Calu3 (cell line): ENCODE data around the gene ARF3. TPM values are rescaled to one million over a fixed set of nuclear protein-coding genes. Genes with fewer than 3 reads are reported as not detected.

Experiments
- BruUV-seq: library from RNA; stranded (reverse); fragments of 400-500 nt; replicated peaks from 2 replicates; lab custom pipeline; 2021; lab: Mats Ljungman, UMichigan
- CTCF ChIA-PET: fragments of 300-600 bp; sonication (Branson Sonifier 250); formaldehyde crosslinking; loops from one replicate; lab custom pipeline; 2022; ENCODE audit warnings: antibody characterized with exemption; lab: Charles Lee
- DNase-seq: peaks from one replicate; pipeline ENCODE4 v3.0.0; 2022
- H3K27ac Mint-ChIP-seq: one replicate; pipeline ENCODE4 v1.8.0; 2022; ENCODE audit warnings: mixed read lengths; ENCODE audit not compliant: unreplicated experiment
- H3K27me3 Mint-ChIP-seq: one replicate; pipeline ENCODE4 v1.8.0; 2022; ENCODE audit warnings: mixed read lengths; ENCODE audit not compliant: unreplicated experiment
- H3K36me3 Mint-ChIP-seq: one replicate; pipeline ENCODE4 v1.8.0; 2022; ENCODE audit warnings: mild to moderate bottlenecking, moderate library complexity, mixed read lengths; ENCODE audit not compliant: insufficient read depth, unreplicated experiment
- H3K4me1 Mint-ChIP-seq: one replicate; pipeline ENCODE4 v1.8.0; 2022; ENCODE audit warnings: mild to moderate bottlenecking, low read depth, mixed read lengths; ENCODE audit not compliant: unreplicated experiment
- H3K4me3 Mint-ChIP-seq: one replicate; pipeline ENCODE4 v1.8.0; 2022; ENCODE audit warnings: mild to moderate bottlenecking, low read depth, moderate library complexity, mixed read lengths; ENCODE audit not compliant: unreplicated experiment
- H3K9me3 Mint-ChIP-seq: one replicate; pipeline ENCODE4 v1.8.0; 2022; ENCODE audit warnings: low read depth, mixed read lengths; ENCODE audit not compliant: unreplicated experiment
- CTCF ChIP-seq: fragments of 200-600 bp; IDR thresholded peaks from one replicate; pipeline ENCODE4 v1.8.0; 2022; ENCODE audit warnings: antibody characterized with exemption; ENCODE audit not compliant: unreplicated experiment
- intact Hi-C: fragments of 100-400 bp; cut with micrococcal nuclease; formaldehyde crosslinking; loops from one replicate; pipeline ENCODE4 v1.10.0; 2022; ENCODE audit not compliant: unreplicated experiment
- total RNA-seq: library from RNA; stranded (reverse); gene quantifications from 2 replicates; pipeline ENCODE4 v1.2.3, GENCODE V29; 2022

The ARF3 gene
- total RNA-seq, 1 experiment from 2014 or later, result 142 TPM

- peaks cover 5% of the 10 kb centered on the region for H3K4me1 Mint-ChIP-seq
- no peaks in the 10 kb centered on the region for H3K9me3 Mint-ChIP-seq
- peak overlapping the region; percentile 75 for H3K27ac Mint-ChIP-seq
- no peaks in the 10 kb centered on the region for H3K27me3 Mint-ChIP-seq
- peak; percentile 76 for DNase-seq
- CTCF ChIA-PET, result no interaction called here
- peaks cover 32% of the 10 kb centered on the region for H3K36me3 Mint-ChIP-seq
- no TSS peak for BruUV-seq
- peak overlapping the region; percentile 98 for H3K4me3 Mint-ChIP-seq
- no peak for TF ChIP-seq CTCF
- intact Hi-C loops, result no loop called here
These were observed 777 bp downstream of the ARF3 start for GRCh38 chr12:48956279-48957140.

- Mint-ChIP-seq H3K27me3 (no peaks in the 10 kb centered on the region), H3K27ac (no peak overlapping the region), H3K4me1 (no peaks in the 10 kb centered on the region), H3K9me3 (no peaks in the 10 kb centered on the region), H3K36me3 (peaks cover 32% of the 10 kb centered on the region), H3K4me3 (no peak overlapping the region)
- intact Hi-C loops, result no loop called here
- no peak for DNase-seq
- CTCF ChIA-PET, result no interaction called here
- TSS peak; percentile 20 for BruUV-seq
- TF ChIP-seq CTCF, result no peak
These were observed 2.3 kb downstream of the ARF3 start for GRCh38 chr12:48954841-48955501.

- no peak for DNase-seq
- no peak for TF ChIP-seq CTCF
- CTCF ChIA-PET, result interaction anchor here (0.6 kb wide), 1 partner anchor 557 kb away, joined by 3 read pairs; no protein-coding TSS in a partner anchor
- Mint-ChIP-seq H3K4me1 (no peaks in the 10 kb centered on the region), H3K9me3 (no peaks in the 10 kb centered on the region), H3K4me3 (no peak overlapping the region), H3K27ac (no peak overlapping the region), H3K36me3 (peaks cover 32% of the 10 kb centered on the region), H3K27me3 (no peaks in the 10 kb centered on the region)
- intact Hi-C loops, result no loop called here
- no TSS peak for BruUV-seq
These were observed 3.2 kb downstream of the ARF3 start for GRCh38 chr12:48954061-48954460.

- Mint-ChIP-seq H3K27ac (no peak overlapping the region), H3K9me3 (no peaks in the 10 kb centered on the region), H3K4me3 (no peak overlapping the region), H3K4me1 (no peaks in the 10 kb centered on the region), H3K27me3 (no peaks in the 10 kb centered on the region), H3K36me3 (peaks cover 33% of the 10 kb centered on the region)
- no peak for TF ChIP-seq CTCF
- DNase-seq, result no peak
- no TSS peak for BruUV-seq
- intact Hi-C loops, result no loop called here
- CTCF ChIA-PET, result interaction anchor here (1.2 kb wide), 1 partner anchor 62 kb away, joined by 3 read pairs; no protein-coding TSS in a partner anchor
These were observed 4.6 kb downstream of the ARF3 start for GRCh38 chr12:48952691-48953090.
